K562 (cell line): Measurements from ENCODE around the gene HELZ. TPM values are rescaled to one million over a fixed set of nuclear protein-coding genes. Genes with fewer than 3 reads are reported as not detected.

Source experiments
- BACH1 ChIP-seq: fragments of 200-800 bp; sonication (Bioruptor generic); IDR thresholded peaks from 2 replicates; pipeline ENCODE4 v1.6.1; 2016; ENCODE audit warnings: missing genetic modification characterization, missing compliant biosample characterization
- BCOR ChIP-seq: fragments of 450-650 bp; IDR thresholded peaks from 2 replicates; pipeline ENCODE4 v1.6.1; 2016
- CEBPB ChIP-seq: fragments of 450-650 bp; IDR thresholded peaks from 2 replicates; pipeline ENCODE4 v1.6.1; 2016; ENCODE audit warnings: missing genetic modification characterization, missing compliant biosample characterization
- KAT7 ChIP-seq: sonication (generic); formaldehyde crosslinking; IDR thresholded peaks from 2 replicates; pipeline ENCODE4 v1.8.0; 2022; ENCODE audit warnings: missing genetic modification reagents, mild to moderate bottlenecking, borderline replicate concordance
- LCOR ChIP-seq: sonication (generic); formaldehyde crosslinking; IDR thresholded peaks from 2 replicates; pipeline ENCODE4 v1.8.0; 2022; ENCODE audit warnings: mild to moderate bottlenecking, missing genetic modification reagents
- MTA1 ChIP-seq: fragments of 450-650 bp; IDR thresholded peaks from 2 replicates; pipeline ENCODE4 v1.6.1; 2017; ENCODE audit warnings: borderline replicate concordance
- POLR2AphosphoS5 ChIP-seq: IDR thresholded peaks from 2 replicates; pipeline ENCODE4 v1.6.1; 2011; ENCODE audit warnings: mild to moderate bottlenecking, low read depth, low read length, moderate library complexity; ENCODE audit not compliant: control insufficient read depth, insufficient read depth
- TAF15 ChIP-seq: fragments of 200-400 bp; formaldehyde crosslinking; IDR thresholded peaks from 2 replicates; pipeline ENCODE4 v1.6.1; 2017; ENCODE audit warnings: mild to moderate bottlenecking, low read depth, low read length, moderate library complexity
- polyA plus RNA-seq, 8 experiments: library from polyadenylated mRNA; depleted of rRNA in 4 of 8; stranded (reverse) in 5 of 8; unstranded in 3 of 8; fragments of >200 nt; fragmentation: Nextera tagmentation in 2 of 8; fragmentation: Illumina TruSeq in 1 of 8; extraction: Ambion mirVana in 2 of 8; extraction: Trizol in 1 of 8; gene quantifications; 2 replicates each; pipeline versions ENCODE4 v1.2.1 to v1.2.3, GENCODE V29; 2011 to 2014; ENCODE audit warnings: inconsistent platforms in 1 of 8, missing spikeins in 1 of 8
- total RNA-seq, 7 experiments: library from RNA; depleted of rRNA in 6 of 7; stranded (reverse); fragments of >200 nt in 6 of 7; fragmentation: Illumina TruSeq in 2 of 7; extraction: Trizol in 2 of 7; gene quantifications; 2 replicates each; pipeline versions ENCODE4 v1.2.1 to v1.2.3, GENCODE V29; 2011 to 2021; ENCODE audit warnings: low replicate concordance in 1 of 7
- TF ChIP-seq, protein P1 (sequence below), 2 experiments: fragments of 450-650 bp; formaldehyde crosslinking in 1 of 2; IDR thresholded peaks; 2 replicates each; pipeline versions ENCODE4 v1.4.0 to v1.6.1; 2014 to 2020; ENCODE audit warnings: mild to moderate bottlenecking in 2 of 2, borderline replicate concordance in 1 of 2, low read depth in 1 of 2
- TF ChIP-seq, protein P2 (sequence below): fragments of 450-650 bp; formaldehyde crosslinking; IDR thresholded peaks from 2 replicates; pipeline ENCODE4 v1.4.0; 2020; ENCODE audit warnings: mild to moderate bottlenecking
- TF ChIP-seq, protein P3 (sequence below): fragments of 250-450 bp; sonication (Bioruptor Pico); IDR thresholded peaks from 2 replicates; pipeline ENCODE4 v1.4.0; 2020; ENCODE audit warnings: mild to moderate bottlenecking, moderate library complexity
- TF ChIP-seq, protein P4 (sequence below), 2 experiments: fragments of 150-350 bp in 1 of 2; IDR thresholded peaks; 2 replicates each; pipeline ENCODE4 v1.6.1; 2012 to 2016; ENCODE audit warnings: low read depth in 2 of 2, low read length in 2 of 2, mild to moderate bottlenecking in 1 of 2, moderate library complexity in 1 of 2

Gene HELZ
- total and polyA plus RNA-seq, 9 of the 15 experiments (the other 6 are each of a cell fraction or from before 2014, with no cell fraction given) = 5.2 to 39.8 (median 17.3) TPM

DNA sequence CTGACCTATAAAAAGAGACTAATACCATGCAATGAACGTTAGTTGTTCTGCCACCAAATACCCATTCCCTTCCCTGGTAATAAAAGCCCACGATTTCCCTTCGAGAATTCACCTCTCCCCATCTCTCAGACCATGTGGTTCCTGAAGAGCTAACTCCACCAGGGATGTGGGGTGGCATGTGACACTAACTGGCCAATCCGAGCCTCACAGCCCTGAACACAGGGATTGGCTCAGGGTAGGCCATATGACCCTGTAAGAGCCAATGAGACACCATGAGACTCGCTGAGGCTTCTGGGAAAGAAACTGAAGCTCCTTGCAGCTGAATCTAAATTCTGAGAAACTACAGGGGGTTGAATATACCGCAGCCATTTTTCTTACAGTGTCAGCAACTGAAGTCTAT lies 21.1 kb downstream of the HELZ start (continued):
- TF ChIP-seq, protein P1, sequence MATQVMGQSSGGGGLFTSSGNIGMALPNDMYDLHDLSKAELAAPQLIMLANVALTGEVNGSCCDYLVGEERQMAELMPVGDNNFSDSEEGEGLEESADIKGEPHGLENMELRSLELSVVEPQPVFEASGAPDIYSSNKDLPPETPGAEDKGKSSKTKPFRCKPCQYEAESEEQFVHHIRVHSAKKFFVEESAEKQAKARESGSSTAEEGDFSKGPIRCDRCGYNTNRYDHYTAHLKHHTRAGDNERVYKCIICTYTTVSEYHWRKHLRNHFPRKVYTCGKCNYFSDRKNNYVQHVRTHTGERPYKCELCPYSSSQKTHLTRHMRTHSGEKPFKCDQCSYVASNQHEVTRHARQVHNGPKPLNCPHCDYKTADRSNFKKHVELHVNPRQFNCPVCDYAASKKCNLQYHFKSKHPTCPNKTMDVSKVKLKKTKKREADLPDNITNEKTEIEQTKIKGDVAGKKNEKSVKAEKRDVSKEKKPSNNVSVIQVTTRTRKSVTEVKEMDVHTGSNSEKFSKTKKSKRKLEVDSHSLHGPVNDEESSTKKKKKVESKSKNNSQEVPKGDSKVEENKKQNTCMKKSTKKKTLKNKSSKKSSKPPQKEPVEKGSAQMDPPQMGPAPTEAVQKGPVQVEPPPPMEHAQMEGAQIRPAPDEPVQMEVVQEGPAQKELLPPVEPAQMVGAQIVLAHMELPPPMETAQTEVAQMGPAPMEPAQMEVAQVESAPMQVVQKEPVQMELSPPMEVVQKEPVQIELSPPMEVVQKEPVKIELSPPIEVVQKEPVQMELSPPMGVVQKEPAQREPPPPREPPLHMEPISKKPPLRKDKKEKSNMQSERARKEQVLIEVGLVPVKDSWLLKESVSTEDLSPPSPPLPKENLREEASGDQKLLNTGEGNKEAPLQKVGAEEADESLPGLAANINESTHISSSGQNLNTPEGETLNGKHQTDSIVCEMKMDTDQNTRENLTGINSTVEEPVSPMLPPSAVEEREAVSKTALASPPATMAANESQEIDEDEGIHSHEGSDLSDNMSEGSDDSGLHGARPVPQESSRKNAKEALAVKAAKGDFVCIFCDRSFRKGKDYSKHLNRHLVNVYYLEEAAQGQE (IDR thresholded peaks at IDR 0.05; ENCODE audit: borderline replicate concordance) = peak; percentile 47
- TF ChIP-seq, protein P1 (CRISPR knock-in tag; IDR thresholded peaks at IDR 0.05; ENCODE audit: low read depth) = no peak
- TF ChIP-seq, protein P2, sequence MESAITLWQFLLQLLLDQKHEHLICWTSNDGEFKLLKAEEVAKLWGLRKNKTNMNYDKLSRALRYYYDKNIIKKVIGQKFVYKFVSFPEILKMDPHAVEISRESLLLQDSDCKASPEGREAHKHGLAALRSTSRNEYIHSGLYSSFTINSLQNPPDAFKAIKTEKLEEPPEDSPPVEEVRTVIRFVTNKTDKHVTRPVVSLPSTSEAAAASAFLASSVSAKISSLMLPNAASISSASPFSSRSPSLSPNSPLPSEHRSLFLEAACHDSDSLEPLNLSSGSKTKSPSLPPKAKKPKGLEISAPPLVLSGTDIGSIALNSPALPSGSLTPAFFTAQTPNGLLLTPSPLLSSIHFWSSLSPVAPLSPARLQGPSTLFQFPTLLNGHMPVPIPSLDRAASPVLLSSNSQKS (CRISPR knock-in tag) = no peak
- TF ChIP-seq BCOR (no peak), CEBPB (no peak), LCOR (CRISPR knock-in tag) (no peak), MTA1 (no peak), KAT7 (CRISPR knock-in tag) (no peak), POLR2AphosphoS5 (no peak), TAF15 (no peak), BACH1 (tag) (no peak)
- TF ChIP-seq, protein P3, sequence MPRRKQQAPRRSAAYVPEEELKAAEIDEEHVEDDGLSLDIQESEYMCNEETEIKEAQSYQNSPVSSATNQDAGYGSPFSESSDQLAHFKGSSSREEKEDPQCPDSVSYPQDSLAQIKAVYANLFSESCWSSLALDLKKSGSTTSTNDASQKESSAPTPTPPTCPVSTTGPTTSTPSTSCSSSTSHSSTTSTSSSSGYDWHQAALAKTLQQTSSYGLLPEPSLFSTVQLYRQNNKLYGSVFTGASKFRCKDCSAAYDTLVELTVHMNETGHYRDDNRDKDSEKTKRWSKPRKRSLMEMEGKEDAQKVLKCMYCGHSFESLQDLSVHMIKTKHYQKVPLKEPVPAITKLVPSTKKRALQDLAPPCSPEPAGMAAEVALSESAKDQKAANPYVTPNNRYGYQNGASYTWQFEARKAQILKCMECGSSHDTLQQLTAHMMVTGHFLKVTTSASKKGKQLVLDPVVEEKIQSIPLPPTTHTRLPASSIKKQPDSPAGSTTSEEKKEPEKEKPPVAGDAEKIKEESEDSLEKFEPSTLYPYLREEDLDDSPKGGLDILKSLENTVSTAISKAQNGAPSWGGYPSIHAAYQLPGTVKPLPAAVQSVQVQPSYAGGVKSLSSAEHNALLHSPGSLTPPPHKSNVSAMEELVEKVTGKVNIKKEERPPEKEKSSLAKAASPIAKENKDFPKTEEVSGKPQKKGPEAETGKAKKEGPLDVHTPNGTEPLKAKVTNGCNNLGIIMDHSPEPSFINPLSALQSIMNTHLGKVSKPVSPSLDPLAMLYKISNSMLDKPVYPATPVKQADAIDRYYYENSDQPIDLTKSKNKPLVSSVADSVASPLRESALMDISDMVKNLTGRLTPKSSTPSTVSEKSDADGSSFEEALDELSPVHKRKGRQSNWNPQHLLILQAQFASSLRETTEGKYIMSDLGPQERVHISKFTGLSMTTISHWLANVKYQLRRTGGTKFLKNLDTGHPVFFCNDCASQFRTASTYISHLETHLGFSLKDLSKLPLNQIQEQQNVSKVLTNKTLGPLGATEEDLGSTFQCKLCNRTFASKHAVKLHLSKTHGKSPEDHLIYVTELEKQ (CRISPR knock-in tag) = no peak
- TF ChIP-seq, protein P4, sequence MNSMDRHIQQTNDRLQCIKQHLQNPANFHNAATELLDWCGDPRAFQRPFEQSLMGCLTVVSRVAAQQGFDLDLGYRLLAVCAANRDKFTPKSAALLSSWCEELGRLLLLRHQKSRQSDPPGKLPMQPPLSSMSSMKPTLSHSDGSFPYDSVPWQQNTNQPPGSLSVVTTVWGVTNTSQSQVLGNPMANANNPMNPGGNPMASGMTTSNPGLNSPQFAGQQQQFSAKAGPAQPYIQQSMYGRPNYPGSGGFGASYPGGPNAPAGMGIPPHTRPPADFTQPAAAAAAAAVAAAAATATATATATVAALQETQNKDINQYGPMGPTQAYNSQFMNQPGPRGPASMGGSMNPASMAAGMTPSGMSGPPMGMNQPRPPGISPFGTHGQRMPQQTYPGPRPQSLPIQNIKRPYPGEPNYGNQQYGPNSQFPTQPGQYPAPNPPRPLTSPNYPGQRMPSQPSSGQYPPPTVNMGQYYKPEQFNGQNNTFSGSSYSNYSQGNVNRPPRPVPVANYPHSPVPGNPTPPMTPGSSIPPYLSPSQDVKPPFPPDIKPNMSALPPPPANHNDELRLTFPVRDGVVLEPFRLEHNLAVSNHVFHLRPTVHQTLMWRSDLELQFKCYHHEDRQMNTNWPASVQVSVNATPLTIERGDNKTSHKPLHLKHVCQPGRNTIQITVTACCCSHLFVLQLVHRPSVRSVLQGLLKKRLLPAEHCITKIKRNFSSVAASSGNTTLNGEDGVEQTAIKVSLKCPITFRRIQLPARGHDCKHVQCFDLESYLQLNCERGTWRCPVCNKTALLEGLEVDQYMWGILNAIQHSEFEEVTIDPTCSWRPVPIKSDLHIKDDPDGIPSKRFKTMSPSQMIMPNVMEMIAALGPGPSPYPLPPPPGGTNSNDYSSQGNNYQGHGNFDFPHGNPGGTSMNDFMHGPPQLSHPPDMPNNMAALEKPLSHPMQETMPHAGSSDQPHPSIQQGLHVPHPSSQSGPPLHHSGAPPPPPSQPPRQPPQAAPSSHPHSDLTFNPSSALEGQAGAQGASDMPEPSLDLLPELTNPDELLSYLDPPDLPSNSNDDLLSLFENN (IDR thresholded peaks at IDR 0.05; ENCODE audit: low read depth in 2 of 2, low read length in 2 of 2) = no peak
